Measurements from ENCODE around the gene NUP62.

Gene NUP62

GRCh38 chr19:49911381-49912145 lies 17.7 kb downstream of the NUP62 start:
- Histone ChIP-seq H3K4me1 (no peaks in the 10 kb centered on the region), H3K4me3 (ENCODE audit: low read depth, low read length) (no peak overlapping the region), H3K79me2 (peaks cover 4% of the 10 kb centered on the region), H2AFZ (no peak overlapping the region), H3K9ac (no peak overlapping the region), H3K27ac (no peak overlapping the region), H3K36me3 (ENCODE audit: control insufficient read depth, insufficient read depth, low read length) (no peaks in the 10 kb centered on the region), H3K4me2 (ENCODE audit: low read length) (no peak overlapping the region), H3K27me3 (ENCODE audit: control insufficient read depth, insufficient read depth, low read length) (no peaks in the 10 kb centered on the region), H3K9me3 (ENCODE audit: control insufficient read depth, low read length) (no peaks in the 10 kb centered on the region)
- TF ChIP-seq CTCF (IDR thresholded peaks at IDR 0.05) = no peak

GRCh38 chr19:49910179-49910578 lies 19.1 kb downstream of the NUP62 start:
- Histone ChIP-seq H3K9ac (no peak overlapping the region), H3K36me3 (ENCODE audit: control insufficient read depth, insufficient read depth, low read length) (no peaks in the 10 kb centered on the region), H3K79me2 (peaks cover 4% of the 10 kb centered on the region), H3K27me3 (ENCODE audit: control insufficient read depth, insufficient read depth, low read length) (no peaks in the 10 kb centered on the region), H3K4me1 (no peaks in the 10 kb centered on the region), H3K9me3 (ENCODE audit: control insufficient read depth, low read length) (no peaks in the 10 kb centered on the region), H3K27ac (no peak overlapping the region), H2AFZ (no peak overlapping the region), H3K4me2 (ENCODE audit: low read length) (no peak overlapping the region), H3K4me3 (ENCODE audit: low read depth, low read length) (no peak overlapping the region)
- no peak for TF ChIP-seq CTCF (IDR thresholded peaks at IDR 0.05)

DNA sequence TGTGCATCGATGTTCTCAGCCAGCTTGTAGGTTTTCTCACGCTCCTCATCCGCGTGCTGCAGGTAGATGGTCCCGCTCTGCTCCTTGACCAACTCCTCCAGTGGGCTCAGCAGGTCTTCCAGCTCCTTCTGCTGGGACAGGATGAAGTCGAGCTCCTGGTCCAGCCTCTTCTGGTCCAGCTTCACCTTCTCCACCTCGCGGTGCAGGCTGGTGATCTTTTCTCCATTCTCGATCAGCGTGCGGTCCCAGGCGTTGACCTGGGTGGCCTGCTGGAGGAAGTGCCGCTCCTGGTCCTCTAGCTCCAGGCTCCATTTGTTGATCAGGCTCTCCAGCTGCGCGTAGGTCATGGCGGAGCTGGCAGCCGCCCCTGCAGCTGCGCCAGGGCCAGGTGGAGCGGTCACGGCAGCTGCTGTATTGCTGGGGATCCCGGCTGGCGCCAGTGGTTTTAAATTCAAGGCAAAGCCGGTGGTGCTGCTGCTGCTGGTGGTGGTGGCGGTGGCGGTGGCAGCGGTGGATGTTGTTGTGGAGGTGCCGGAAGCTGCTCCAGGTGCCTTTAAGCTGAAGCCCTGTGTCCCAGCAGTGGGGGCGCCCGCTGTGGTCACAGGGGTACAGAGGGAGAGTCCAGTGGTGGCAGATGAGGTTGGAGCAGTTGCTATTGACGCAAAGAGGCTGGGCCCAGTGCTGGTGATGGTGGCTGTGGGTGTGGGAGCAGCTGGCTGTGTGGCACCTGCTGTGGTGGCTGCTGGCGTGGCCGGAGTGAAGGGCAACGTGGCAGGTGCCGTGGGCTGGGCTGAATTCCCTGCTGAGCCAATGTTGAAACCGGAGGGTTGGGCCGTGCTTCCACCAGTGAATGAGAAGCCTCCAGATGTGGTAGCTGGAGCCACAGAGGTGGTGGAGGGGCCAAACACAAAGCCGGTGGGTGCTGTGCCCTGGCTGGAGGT lies 20.6 kb downstream of the NUP62 start:
- Histone ChIP-seq H3K4me1 (no peaks in the 10 kb centered on the region), H3K9ac (no peak overlapping the region), H3K4me2 (ENCODE audit: low read length) (no peak overlapping the region), H3K4me3 (ENCODE audit: low read depth, low read length) (no peak overlapping the region), H3K79me2 (peaks cover 4% of the 10 kb centered on the region), H3K27me3 (ENCODE audit: control insufficient read depth, insufficient read depth, low read length) (no peaks in the 10 kb centered on the region), H3K36me3 (ENCODE audit: control insufficient read depth, insufficient read depth, low read length) (no peaks in the 10 kb centered on the region), H3K27ac (no peak overlapping the region), H2AFZ (no peak overlapping the region), H3K9me3 (ENCODE audit: control insufficient read depth, low read length) (no peaks in the 10 kb centered on the region)
- TF ChIP-seq CTCF (IDR thresholded peaks at IDR 0.05) = no peak

DNA sequence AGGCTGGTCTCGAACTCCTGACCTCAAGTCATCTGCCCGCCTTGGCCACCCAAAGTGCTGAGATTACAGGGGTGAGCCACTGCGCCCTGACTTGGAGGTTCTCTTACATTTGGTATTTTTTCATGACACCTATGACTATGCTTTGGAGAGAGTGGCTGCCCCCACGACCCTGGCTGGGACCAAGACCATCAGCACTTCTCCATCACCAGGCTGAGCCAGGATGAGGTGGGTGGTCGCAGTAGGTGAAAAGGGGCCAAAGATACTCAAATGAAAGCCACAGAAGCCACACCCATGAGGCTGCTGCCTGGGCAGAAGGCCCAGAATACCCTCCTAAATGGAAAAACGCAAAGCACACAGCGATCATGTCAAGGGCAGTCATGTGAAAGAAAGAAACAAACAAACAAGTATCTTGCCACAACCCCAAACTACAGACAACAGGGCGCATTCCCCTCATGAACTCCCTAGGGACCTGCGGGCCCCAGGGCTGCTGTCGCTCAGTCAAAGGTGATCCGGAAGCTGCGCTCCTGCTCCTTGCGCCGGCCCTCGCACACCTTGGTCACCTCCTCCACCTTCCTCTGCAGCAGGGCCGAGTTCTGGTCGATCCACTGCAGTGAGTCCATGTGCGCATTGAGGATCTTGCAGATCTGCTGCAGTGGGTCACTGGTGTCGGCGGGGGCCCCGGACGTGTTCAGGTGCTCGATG lies 21.4 kb downstream of the NUP62 start:
- no peaks in the 10 kb centered on the region for H3K36me3 ChIP-seq (ENCODE audit: control insufficient read depth, insufficient read depth, low read length)

More for the DNA sequence above, 21.4 kb downstream of the NUP62 start:
- Histone ChIP-seq H3K79me2 (peaks cover 4% of the 10 kb centered on the region), H3K9ac (no peak overlapping the region), H3K4me1 (no peaks in the 10 kb centered on the region), H3K27me3 (ENCODE audit: control insufficient read depth, insufficient read depth, low read length) (no peaks in the 10 kb centered on the region), H3K4me2 (ENCODE audit: low read length) (no peak overlapping the region), H3K27ac (no peak overlapping the region), H3K9me3 (ENCODE audit: control insufficient read depth, low read length) (no peaks in the 10 kb centered on the region), H2AFZ (no peak overlapping the region), H3K4me3 (ENCODE audit: low read depth, low read length) (no peak overlapping the region)
- no peak for TF ChIP-seq CTCF (IDR thresholded peaks at IDR 0.05)

Measured in parathyroid adenoma (tissue), 2 donors.